Limb (tissue), 2 donors: ENCODE measurements around the gene ZNF536.

Source experiments
- DNase-seq, 2 donors: peaks; one replicate each; pipeline ENCODE4 v3.0.0-alpha.2; 2016; ENCODE audit errors: extremely low spot score in 2 of 2

Gene ZNF536

GRCh38 chr19:30363073-30363472 lies 9.1 kb upstream of the ZNF536 start:
- no peak for DNase-seq

GRCh38 chr19:30364866-30365800 lies 7.1 kb upstream of the ZNF536 start:
- DNase-seq: no peak

- DNase-seq: no peak
These were observed 5.9 kb upstream of the ZNF536 start for GRCh38 chr19:30366282-30366681.

- no peak for DNase-seq
These were observed 5.2 kb upstream of the ZNF536 start for GRCh38 chr19:30367006-30367405.

GRCh38 chr19:30367421-30367820 lies 4.8 kb upstream of the ZNF536 start:
- no peak for DNase-seq

GRCh38 chr19:30369833-30370232 lies 2.4 kb upstream of the ZNF536 start:
- no peak for DNase-seq

GRCh38 chr19:30371161-30371836 lies 885 bp upstream of the ZNF536 start:
- DNase-seq: no peak

GRCh38 chr19:30373593-30373992 lies 1.4 kb downstream of the ZNF536 start:
- DNase-seq: no peak

GRCh38 chr19:30374539-30374864 lies 2.3 kb downstream of the ZNF536 start:
- DNase-seq: no peak

GRCh38 chr19:30374865-30375552 lies 2.8 kb downstream of the ZNF536 start:
- peak in 1 of 2 donors; percentile 62 for DNase-seq

- no peak for DNase-seq
These were observed 3.4 kb downstream of the ZNF536 start for GRCh38 chr19:30375553-30376031.

GRCh38 chr19:30376272-30376671 lies 4.1 kb downstream of the ZNF536 start:
- DNase-seq: no peak

- no peak for DNase-seq
These were observed 4.7 kb downstream of the ZNF536 start for GRCh38 chr19:30376826-30377425.

GRCh38 chr19:30378701-30379100 lies 6.5 kb downstream of the ZNF536 start:
- DNase-seq: no peak

GRCh38 chr19:30379841-30380610 lies 7.8 kb downstream of the ZNF536 start:
- no peak for DNase-seq

- no peak for DNase-seq
These were observed 9.2 kb downstream of the ZNF536 start for GRCh38 chr19:30381366-30381765.

GRCh38 chr19:30385174-30385573 lies 13.0 kb downstream of the ZNF536 start:
- DNase-seq: peak in 1 of 2 donors; percentile 20

- peak in 1 of 2 donors; percentile 15 for DNase-seq
These were observed 13.5 kb downstream of the ZNF536 start for GRCh38 chr19:30385666-30386065.

GRCh38 chr19:30386551-30387143 lies 14.5 kb downstream of the ZNF536 start:
- peak in 1 of 2 donors; percentile 22 for DNase-seq
